Fibroblast of skin of left quadriceps (primary cell): ENCODE results near the gene NONO.
"Not testable (repeated sequence)": the region's sequence is repeated elsewhere in the genome, so short reads cannot be mapped to it uniquely, and the experiment has no call there.

Experiments used
- DNase-seq, 2 experiments: peaks; one replicate each; pipeline ENCODE4 v3.0.0-alpha.2; 2013; ENCODE audit warnings: low read depth in 2 of 2

NONO gene

GRCh38 chrX:71283403-71284143 is at the start of gene NONO:
Gene NONO (plus strand): TSS chrX:71283635. CDS start chrX:71290638, 7,003 bp downstream.
- peak; percentile 99 for DNase-seq

DNA sequence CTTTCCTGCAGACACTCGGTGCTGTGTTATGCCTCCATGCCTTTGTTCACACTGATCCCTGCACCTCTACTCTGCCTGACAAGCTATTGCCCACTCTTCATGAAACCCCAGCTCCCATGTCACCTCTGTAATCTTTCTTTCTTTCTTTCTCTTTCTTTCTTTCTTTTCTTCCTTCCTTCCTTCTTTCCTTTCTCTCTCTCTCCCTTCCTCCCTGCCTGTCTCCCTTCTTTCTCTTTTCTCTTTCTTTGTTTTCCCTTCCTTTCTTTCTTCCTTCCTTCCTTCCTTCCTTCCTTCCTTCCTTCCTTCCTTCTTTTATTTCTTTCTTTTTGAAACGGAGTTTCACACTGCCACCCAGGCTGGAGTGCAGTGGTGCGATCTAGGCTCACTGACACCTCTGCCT is 48.0 kb upstream of the NONO start:
- DNase-seq = no peak

GRCh38 chrX:71236836-71237235 is 46.6 kb upstream of the NONO start:
- DNase-seq = no peak

DNA sequence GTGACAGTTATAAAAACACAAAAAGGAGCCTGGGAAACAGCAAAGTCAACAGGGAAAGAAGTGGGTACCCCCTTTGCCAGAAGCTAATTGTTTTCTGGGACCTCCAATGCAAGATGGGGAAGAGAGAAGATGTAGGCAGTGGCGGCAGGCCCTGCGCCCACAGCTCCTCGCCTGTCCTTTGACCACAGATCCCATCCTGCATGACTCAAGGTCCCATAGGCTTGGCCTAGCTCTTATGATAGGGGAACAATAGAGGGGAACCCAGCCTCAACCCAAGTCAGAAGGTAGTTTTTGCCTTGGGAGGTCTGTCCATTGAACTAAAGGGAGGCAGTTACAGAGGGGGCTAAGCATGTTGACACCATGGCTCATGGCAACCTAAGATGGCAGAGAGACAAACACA is 43.7 kb upstream of the NONO start:
- no peak for DNase-seq

- no peak for DNase-seq
Measured at GRCh38 chrX:71241301-71241700, 42.1 kb upstream of the NONO start.

DNA sequence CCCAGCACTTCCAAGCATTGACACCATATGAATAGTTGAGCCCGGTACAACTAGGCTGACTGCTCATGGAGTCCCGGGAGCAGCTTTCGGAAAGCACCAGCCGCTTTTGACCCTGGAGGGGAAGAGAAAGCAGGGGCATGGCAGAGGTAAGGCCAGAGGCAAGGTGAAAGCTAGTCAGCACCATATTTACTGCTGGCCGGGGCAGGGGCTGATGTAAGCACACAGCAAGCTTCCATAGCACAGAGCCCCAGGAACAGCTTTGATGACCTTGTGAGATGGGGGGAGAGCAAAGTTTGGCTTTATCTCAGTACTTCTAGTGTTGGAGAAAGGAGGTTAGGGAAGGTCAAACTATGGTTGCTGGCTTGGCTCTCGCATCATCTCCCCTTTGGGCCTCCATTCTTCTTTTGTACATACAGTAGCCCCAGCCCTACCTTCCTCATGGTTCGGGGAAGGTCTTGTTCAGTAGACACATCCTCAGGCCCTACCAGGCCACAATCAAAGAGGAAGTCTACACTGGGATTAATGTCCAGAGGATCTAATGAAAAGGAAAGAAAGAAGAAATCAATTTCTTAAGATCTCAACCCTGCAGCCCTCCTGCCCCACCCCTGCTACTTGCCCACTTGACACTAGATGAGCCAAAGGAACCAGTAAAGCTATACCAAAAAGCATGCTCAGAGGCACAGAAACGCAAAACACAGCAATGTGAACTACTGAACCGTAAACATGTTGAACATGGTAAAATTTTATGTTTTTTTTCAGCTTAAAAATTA is 38.9 kb upstream of the NONO start:
- no peak for DNase-seq

DNA sequence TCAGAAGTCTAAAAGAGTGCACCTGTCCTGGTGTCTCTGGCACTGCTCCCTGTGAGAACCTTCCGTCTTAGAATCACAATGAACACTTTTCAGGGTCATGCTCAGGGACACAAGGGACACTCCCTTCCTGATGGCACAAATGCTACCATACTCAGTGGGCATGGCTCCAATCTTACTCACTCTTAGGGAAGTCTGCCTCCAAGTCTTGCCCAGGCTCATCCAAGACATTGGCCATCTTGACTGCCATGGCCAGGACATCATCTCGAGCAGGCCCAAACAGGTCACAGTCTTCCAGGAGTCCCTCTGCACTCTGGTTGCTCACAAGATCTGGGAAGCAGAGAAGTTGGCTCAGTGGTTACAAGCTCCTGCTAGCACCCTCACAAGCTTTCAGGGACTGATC is 38.3 kb upstream of the NONO start:
- no peak for DNase-seq

DNA sequence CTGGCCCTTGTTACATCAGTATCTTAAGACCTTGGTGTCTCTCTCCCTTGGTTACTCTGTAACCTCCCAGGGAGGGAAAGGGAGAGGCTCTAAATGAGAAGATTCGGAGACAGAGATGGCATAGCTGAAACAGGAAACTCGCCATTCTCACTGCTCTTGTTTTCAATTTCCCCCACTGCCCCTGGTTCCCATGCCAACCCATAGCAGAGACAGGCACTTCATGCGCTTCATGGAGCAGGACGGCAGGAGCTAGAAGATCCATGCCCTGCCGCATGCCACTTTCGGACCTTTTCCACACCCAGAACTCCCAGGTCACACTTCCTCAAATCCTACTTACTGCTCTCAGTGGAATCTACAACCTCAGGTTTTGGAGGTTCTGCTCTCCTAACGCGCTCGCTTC is 32.6 kb upstream of the NONO start:
- no peak for DNase-seq

GRCh38 chrX:71251466-71251973 is 31.9 kb upstream of the NONO start:
- DNase-seq = no peak

DNA sequence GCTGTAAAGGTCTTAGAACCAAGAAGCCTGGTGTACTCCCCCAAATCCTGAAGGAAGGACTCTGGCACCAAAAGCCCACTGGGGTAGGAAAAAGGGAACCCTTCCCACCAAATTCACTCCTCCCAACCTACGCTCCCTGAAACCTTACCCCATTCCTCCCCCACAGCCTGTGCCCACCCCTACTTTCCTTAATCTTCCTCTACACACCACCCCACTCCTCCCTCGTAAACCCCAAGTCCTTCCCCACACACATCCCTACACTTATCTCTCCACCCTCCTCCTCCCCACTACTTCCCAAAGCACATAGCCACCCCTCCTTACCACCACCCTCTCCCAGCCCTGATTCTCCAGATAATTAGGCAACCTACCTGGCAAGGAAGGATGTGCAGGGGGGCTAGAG is 31.2 kb upstream of the NONO start:
- no peak for DNase-seq

DNA sequence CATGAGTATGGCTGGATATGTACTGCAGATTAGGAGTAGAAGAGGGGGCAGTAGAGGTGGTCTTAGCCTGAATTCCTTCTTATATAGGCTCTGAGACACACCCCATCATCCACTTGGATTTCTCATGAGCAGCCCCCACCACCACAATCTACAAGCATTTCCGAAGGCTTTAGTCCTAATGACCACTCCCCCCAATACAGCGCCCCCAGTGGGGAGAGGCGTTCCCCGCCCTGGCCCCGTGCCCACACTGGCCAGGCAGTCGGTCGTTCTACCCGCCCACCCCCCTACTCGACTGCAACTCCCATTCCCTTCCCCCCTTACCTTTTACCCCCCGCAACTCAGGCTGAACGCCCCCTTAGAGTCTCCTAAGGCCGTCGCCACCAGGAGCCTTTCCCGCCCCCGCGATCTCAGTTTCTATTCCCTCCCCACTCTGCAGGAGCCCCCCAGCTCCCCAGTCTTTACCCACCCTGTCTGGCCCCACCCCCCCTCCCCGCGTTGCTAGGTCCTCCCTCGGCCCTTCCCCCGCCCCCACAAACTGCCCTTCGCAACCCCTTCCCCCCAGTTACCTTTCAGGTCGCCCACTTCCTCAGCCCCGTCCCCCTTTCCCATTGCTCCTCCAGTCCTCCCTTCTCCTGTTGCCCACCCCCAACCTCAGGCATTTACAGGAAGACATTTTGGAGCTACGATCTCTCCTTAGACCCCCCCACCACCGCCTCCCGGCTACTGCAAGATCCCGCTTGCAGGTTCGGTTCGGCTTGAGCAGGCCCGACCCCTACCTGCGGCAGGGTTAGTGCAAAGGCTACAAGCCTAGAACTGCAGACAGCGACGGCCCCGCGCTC is 30.0 kb upstream of the NONO start:
- no peak for DNase-seq

DNA sequence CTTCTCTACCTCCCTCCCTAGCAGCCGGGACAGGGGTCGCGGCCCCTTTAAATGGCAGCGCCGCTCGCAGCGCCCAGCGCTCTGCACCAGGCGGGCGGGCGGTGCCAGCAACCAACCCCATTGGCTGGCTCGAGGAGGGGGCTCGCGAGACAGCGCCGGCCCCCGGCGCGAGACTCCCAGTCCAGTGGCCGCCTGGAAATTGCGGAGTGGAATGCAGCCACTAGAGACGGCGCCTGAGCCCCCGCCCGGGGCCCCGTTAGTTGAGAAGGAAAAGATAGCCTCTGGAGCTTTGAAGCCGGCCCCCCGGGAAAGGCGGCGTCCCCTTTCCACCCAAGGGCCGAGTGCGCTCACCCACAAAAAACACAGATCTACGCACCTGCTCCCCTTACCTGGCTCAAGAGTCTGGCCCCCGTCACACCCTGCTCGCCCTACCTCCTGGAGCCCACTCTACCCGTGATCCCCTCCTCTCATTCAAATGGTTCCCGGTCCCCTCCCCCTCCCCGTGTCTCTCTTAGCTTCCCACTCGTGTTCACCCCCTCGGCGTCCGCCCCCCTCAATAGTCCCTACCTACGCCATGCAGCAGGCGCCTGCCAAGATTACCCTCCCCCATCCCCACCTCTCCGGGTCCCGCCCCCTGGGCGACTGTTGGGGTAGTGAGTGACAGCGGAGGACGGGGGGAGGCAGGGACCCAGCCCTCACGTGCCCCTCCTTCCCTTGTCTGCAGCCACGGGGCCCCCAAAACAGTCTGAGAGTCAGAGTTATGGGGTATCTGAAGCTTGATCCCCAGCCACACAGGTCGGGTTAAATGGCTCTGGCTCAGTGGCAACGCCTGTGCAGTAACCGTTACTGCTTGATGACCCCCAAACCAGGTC is 29.1 kb upstream of the NONO start, which contains the start of gene ZMYM3:
Gene ZMYM3, minus strand, starts transcription at position 49 of the 872 bp plus-strand sequence. CDS start 885 bp downstream, outside the sequence.
- peak; percentile 66 to 67 for DNase-seq

- no peak for DNase-seq
Measured at GRCh38 chrX:71256051-71256450, 27.4 kb upstream of the NONO start.

- DNase-seq = no peak
Measured at GRCh38 chrX:71256856-71257255, 26.6 kb upstream of the NONO start.

GRCh38 chrX:71268624-71269023 is 14.8 kb upstream of the NONO start:
- not testable (repeated sequence) for DNase-seq

- DNase-seq = no peak
Measured at GRCh38 chrX:71269801-71270395, 13.5 kb upstream of the NONO start.

DNA sequence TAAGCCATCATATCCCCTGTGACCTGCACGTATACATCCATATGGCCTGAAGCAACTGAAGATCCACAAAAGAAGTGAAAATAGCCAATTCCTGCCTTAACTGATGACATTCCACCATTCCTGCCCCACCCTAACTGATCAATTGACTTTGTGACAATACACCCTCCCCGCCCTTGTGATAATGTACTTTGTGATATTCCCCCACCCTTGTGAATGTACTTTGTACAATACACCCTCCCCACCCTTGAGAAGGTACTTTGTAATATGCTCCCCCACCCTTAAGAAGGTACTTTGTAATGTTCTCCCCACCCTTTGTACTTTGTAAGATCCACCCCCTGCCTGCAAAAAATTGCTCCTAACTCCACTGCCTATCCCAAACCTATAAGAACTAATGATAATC is 11.1 kb upstream of the NONO start:
- not testable (repeated sequence) for DNase-seq

- DNase-seq = not testable (repeated sequence)
Measured at GRCh38 chrX:71281300-71281699, 2.1 kb upstream of the NONO start.

DNA sequence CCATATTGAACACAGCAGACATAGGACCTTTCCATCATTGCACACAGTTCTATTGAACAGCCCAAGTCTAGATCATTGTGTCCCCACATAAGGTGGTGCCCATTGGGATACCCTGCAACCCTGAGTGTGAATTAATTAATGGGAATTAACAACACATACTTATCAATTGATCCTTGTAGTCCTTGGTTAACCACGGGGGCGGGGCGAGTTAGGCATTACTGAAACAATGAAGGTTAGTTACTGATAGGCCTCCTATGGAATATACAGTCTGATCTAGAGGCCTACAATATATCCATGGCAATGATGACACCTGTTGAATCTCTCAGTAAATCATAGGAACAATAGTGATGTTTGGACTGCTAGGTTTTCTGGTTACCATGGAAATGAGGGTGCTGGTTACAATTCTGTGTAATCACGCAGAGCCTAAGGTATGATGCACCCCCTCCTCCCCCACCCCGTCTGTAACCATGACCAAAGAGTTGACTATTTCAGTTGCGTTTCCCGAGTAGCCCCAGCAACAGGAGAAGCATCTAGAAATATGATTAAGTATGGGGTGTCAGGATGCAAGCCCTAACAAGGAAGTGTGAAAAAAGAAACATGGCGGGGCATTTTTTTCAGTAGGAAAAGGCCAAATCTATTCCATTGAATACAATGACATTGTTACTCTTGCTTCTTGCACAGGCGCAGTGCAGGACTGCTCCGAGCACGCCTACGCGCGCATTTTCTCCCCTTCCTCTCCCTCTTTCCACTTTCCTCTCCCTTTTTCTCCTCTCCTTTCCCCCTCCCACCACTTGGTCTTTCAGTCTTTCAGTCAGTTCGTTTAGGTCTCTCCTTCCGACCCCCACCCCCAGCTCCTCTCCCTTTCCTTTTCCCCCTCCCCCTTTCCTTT is 677 bp upstream of the NONO start:
- DNase-seq = no peak

DNA sequence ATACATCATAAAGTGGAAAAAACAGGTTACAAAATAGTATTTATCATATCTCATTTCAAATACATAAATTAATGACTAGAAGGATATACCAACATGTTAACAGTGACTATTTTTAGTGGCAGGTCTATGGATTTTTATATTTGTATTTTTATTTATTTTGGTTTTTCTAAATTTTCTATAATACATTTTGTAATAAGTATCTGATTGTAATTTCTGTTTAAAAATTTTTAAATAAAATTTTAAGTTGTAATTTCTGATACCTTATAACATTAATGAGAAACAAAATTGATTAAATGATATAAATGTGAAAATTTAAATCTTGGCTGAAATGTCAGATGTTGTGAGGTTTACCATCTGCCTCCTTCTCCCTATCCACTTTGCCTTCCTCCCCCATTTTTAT is 2.5 kb downstream of the NONO start:
- DNase-seq = no peak
